ENCODE data around the gene LCN2.

LCN2 gene

GRCh38 chr9:128175102-128175563 is 25.9 kb downstream of the LCN2 start:
- Histone ChIP-seq H3K4me3 (ENCODE audit: low read length) (no peak overlapping the region), H3F3A (ENCODE audit: insufficient read depth, low read length) (no peaks in the 10 kb centered on the region), H4K20me1 (ENCODE audit: insufficient read depth, low read length) (0 out of 2 replicates have a peak, but pooled peaks cover 3% of the 10 kb centered on the region), H3K4me1 (ENCODE audit: low read length) (no peaks in the 10 kb centered on the region), H3K4me2 (ENCODE audit: low read depth, low read length) (no peak overlapping the region), H3K36me3 (replicated peaks; ENCODE audit: insufficient read depth, low read length) (no peaks in the 10 kb centered on the region), H3K27me3 (replicated peaks; ENCODE audit: insufficient read depth, low read length) (no peaks in the 10 kb centered on the region), H3K27ac (ENCODE audit: low read length) (no peak overlapping the region), H3K9me2 (replicated peaks; ENCODE audit: insufficient read depth, low read length) (no peaks in the 10 kb centered on the region), H2AFZ (ENCODE audit: low read length) (no peak overlapping the region), H3K9ac (ENCODE audit: low read length) (no peak overlapping the region), H3K79me2 (ENCODE audit: low read length) (no peaks in the 10 kb centered on the region), H3K9me3 (replicated peaks; ENCODE audit: insufficient read depth, low read length) (no peaks in the 10 kb centered on the region)
- DNase-seq, result no peak
- no peak for TF ChIP-seq CTCF (IDR thresholded peaks at IDR 0.05; ENCODE audit: low read length)
- no peak for TF ChIP-seq EZH2phosphoT487 (IDR thresholded peaks at IDR 0.05; ENCODE audit: low read length)
- no peak for TF ChIP-seq EZH2 (optimal IDR thresholded peaks at IDR 0.05; ENCODE audit: low read depth, low read length)

DNA sequence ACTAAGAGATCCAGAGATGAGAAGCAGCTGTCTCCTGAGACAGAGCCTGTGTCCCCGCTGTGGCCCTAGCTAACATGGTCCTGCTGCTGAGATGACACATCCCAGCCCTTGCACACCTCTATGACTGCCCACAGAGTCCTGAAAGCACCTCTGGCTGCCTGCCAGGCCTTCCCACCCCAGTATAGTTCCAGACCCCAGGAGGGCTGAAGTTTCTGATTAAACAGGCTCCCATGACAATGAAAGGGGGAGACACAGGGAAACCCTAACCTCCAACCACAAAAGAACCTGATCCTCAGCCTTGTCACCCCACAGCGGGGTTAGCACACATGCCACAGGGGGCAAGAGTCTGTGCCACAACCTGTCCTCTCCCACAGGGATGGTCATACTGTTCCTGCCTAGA is 26.5 kb downstream of the LCN2 start:
- no peaks in the 10 kb centered on the region for H3K79me2 ChIP-seq (ENCODE audit: low read length)
- H3K27ac ChIP-seq (ENCODE audit: low read length), result no peak overlapping the region
- H2AFZ ChIP-seq (ENCODE audit: low read length), result no peak overlapping the region
- no peaks in the 10 kb centered on the region for H3K27me3 ChIP-seq (replicated peaks; ENCODE audit: insufficient read depth, low read length)
- no peaks in the 10 kb centered on the region for H3K9me3 ChIP-seq (replicated peaks; ENCODE audit: insufficient read depth, low read length)
- TF ChIP-seq CTCF (IDR thresholded peaks at IDR 0.05; ENCODE audit: low read length) (no peak), EZH2 (optimal IDR thresholded peaks at IDR 0.05; ENCODE audit: low read depth, low read length) (no peak), EZH2phosphoT487 (IDR thresholded peaks at IDR 0.05; ENCODE audit: low read length) (no peak)
- H3F3A ChIP-seq (ENCODE audit: insufficient read depth, low read length), result no peaks in the 10 kb centered on the region
- no peak overlapping the region for H3K4me3 ChIP-seq (ENCODE audit: low read length)
- H4K20me1 ChIP-seq (ENCODE audit: insufficient read depth, low read length), result 0 out of 2 replicates have a peak, but pooled peaks cover 3% of the 10 kb centered on the region
- no peaks in the 10 kb centered on the region for H3K36me3 ChIP-seq (replicated peaks; ENCODE audit: insufficient read depth, low read length)
- H3K9ac ChIP-seq (ENCODE audit: low read length), result no peak overlapping the region
- H3K4me1 ChIP-seq (ENCODE audit: low read length), result no peaks in the 10 kb centered on the region
- H3K4me2 ChIP-seq (ENCODE audit: low read depth, low read length), result no peak overlapping the region
- H3K9me2 ChIP-seq (replicated peaks; ENCODE audit: insufficient read depth, low read length), result no peaks in the 10 kb centered on the region
- DNase-seq, result no peak

DNA sequence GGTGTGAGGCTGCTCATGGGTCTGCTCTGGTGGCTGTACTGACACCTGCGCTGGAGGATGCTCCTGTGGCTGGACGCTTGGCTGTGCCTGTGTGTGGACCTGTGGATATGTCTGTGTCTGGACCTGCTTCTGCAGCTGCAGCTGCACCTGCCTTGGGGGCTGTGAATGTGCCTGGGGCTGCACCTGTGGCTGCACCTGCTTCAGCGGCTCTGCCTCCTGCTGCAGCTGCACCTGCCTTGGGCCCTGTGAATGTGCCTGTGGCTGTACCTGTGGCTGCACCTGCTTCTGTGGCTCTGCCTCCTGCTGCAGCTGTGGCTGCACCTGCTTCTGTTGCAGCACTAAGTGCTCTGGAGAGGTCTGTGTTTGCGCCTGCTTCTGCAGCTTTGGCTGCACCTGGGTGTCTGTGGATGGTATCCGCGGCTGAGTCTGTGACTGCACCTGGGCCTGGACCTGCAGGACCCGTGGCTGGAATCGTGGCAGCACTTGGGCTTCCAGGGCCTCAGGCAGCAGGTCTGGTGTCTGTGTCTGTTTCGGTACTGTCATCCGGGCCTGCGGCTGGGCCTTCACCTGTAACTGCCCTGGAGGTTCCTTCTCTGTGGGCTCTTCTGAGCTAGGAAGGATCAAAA is 29.7 kb downstream of the LCN2 start:
- DNase-seq, result no peak
- no peak overlapping the region for H3K27ac ChIP-seq (ENCODE audit: low read length)
- H3K9me3 ChIP-seq (replicated peaks; ENCODE audit: insufficient read depth, low read length), result no peaks in the 10 kb centered on the region
- no peak overlapping the region for H2AFZ ChIP-seq (ENCODE audit: low read length)
- no peaks in the 10 kb centered on the region for H3K79me2 ChIP-seq (ENCODE audit: low read length)
- no peaks in the 10 kb centered on the region for H3K4me1 ChIP-seq (ENCODE audit: low read length)
- no peaks in the 10 kb centered on the region for H3K27me3 ChIP-seq (replicated peaks; ENCODE audit: insufficient read depth, low read length)
- no peaks in the 10 kb centered on the region for H3K36me3 ChIP-seq (replicated peaks; ENCODE audit: insufficient read depth, low read length)
- 0 out of 2 replicates have a peak, but pooled peaks cover 3% of the 10 kb centered on the region for H4K20me1 ChIP-seq (ENCODE audit: insufficient read depth, low read length)
- no peak for TF ChIP-seq CTCF (IDR thresholded peaks at IDR 0.05; ENCODE audit: low read length)
- TF ChIP-seq EZH2 (optimal IDR thresholded peaks at IDR 0.05; ENCODE audit: low read depth, low read length), result no peak
- no peak for TF ChIP-seq EZH2phosphoT487 (IDR thresholded peaks at IDR 0.05; ENCODE audit: low read length)
- H3K4me3 ChIP-seq (ENCODE audit: low read length), result no peak overlapping the region
- no peaks in the 10 kb centered on the region for H3K9me2 ChIP-seq (replicated peaks; ENCODE audit: insufficient read depth, low read length)
- no peak overlapping the region for H3K9ac ChIP-seq (ENCODE audit: low read length)
- H3F3A ChIP-seq (ENCODE audit: insufficient read depth, low read length), result no peaks in the 10 kb centered on the region
- H3K4me2 ChIP-seq (ENCODE audit: low read depth, low read length), result no peak overlapping the region
